Adipose tissue (tissue), 3 donors: Measurements from ENCODE around the gene CMTM1. TPM values are rescaled to one million over a fixed set of nuclear protein-coding genes. Genes with fewer than 3 reads are reported as not detected.

ENCODE experiments used
- H3K27ac ChIP-seq: one replicate; pipeline ENCODE4 v1.5.1; 2013; ENCODE audit warnings: low read depth, low read length
- WGBS, 3 donors: extraction: QIAGEN DNeasy Blood & Tissue Kit; methylation state at CpG; one replicate each; pipeline ENCODE4 v1.1.7; 2013; 5-methylcytosine and 5-hydroxymethylcytosine counted together
- polyA plus RNA-seq, 3 donors: library from polyadenylated mRNA; stranded (reverse); fragments of 200-250 nt; gene quantifications; one replicate each; pipeline ENCODE4 v1.2.3, GENCODE V29; 2013
- donor health status: healthy with polysubstance abuse.
- donor health status: Bipolar disorder and iron deficiency.
- donor health status: healthy.

CMTM1 gene
- under 1 TPM; 0.21 to 0.67 (median 0.45) TPM for polyA plus RNA-seq

GRCh38 chr16:66566051-66566901 is at the start of gene CMTM1:
Gene CMTM1 (plus strand): TSS chr16:66566439. CDS start chr16:66566514, 75 bp downstream.
- 94 to 95% (median 95%) methylated on average over 50 to 54 of the region's 54 CpGs for WGBS, 3 donors
- H3K27ac ChIP-seq = no peak within 1 kb of the TSS

- 4 to 12% (median 4%) methylated on average over 8 of the region's 8 CpGs for WGBS, 3 donors
- H3K27ac ChIP-seq = peak overlapping the region; percentile 95
These were observed 49.8 kb upstream of the CMTM1 start for GRCh38 chr16:66516509-66516807.

GRCh38 chr16:66516808-66517585 is 49.2 kb upstream of the CMTM1 start:
- peak overlapping the region; percentile 95 for H3K27ac ChIP-seq
- 3 to 32% (median 4%) methylated on average over 15 of the region's 15 CpGs for WGBS, 3 donors

- 63 to 79% (median 66%) methylated on average over 8 of the region's 8 CpGs for WGBS, 3 donors
- peak overlapping the region; percentile 94 for H3K27ac ChIP-seq
These were observed 48.5 kb upstream of the CMTM1 start for GRCh38 chr16:66517586-66518263.

GRCh38 chr16:66519482-66520373 is 46.5 kb upstream of the CMTM1 start:
- WGBS, 3 donors = 82 to 88% (median 83%) methylated on average over 11 of the region's 11 CpGs
- peak overlapping the region; percentile 68 for H3K27ac ChIP-seq

- H3K27ac ChIP-seq = peak overlapping the region; percentile 68
- WGBS, 3 donors = 59 to 82% (median 64%) methylated on average over 14 of the region's 14 CpGs
These were observed 45.7 kb upstream of the CMTM1 start for GRCh38 chr16:66520406-66521170.

GRCh38 chr16:66521252-66521713 is 45.0 kb upstream of the CMTM1 start:
- WGBS, 3 donors = 77 to 92% (median 79%) methylated on average over 5 of the region's 5 CpGs
- H3K27ac ChIP-seq = peak overlapping the region; percentile 68

GRCh38 chr16:66521951-66522771 is 44.1 kb upstream of the CMTM1 start:
- 56 to 78% (median 60%) methylated on average over 17 of the region's 17 CpGs for WGBS, 3 donors
- no peak overlapping the region for H3K27ac ChIP-seq

- H3K27ac ChIP-seq = peak overlapping the region; percentile 65
- 52 to 89% (median 53%) methylated on average over 11 of the region's 11 CpGs for WGBS, 3 donors
These were observed 43.2 kb upstream of the CMTM1 start for GRCh38 chr16:66522816-66523590.

GRCh38 chr16:66523861-66524354 is 42.3 kb upstream of the CMTM1 start:
- H3K27ac ChIP-seq = peak overlapping the region; percentile 69
- WGBS, 3 donors = 42 to 82% (median 48%) methylated on average over 9 of the region's 9 CpGs

GRCh38 chr16:66524601-66525164 is 41.6 kb upstream of the CMTM1 start:
- 46 to 73% (median 49%) methylated on average over 6 of the region's 6 CpGs for WGBS, 3 donors

GRCh38 chr16:66525396-66526180 is 40.7 kb upstream of the CMTM1 start:
- 64 to 94% (median 69%) methylated on average over 9 of the region's 9 CpGs for WGBS, 3 donors
- H3K27ac ChIP-seq = peak overlapping the region; percentile 73

More at GRCh38 chr16:66524601-66525164, 41.6 kb upstream of the CMTM1 start:
- H3K27ac ChIP-seq = peak overlapping the region; percentile 73

GRCh38 chr16:66528294-66528693 is 37.9 kb upstream of the CMTM1 start:
- H3K27ac ChIP-seq = no peak overlapping the region
- 91 to 99% (median 98%) methylated on average over 5 of the region's 5 CpGs for WGBS, 3 donors

- H3K27ac ChIP-seq = no peak overlapping the region
- WGBS, 3 donors = 87 to 91% (median 88%) methylated on average over 6 of the region's 6 CpGs
These were observed 36.8 kb upstream of the CMTM1 start for GRCh38 chr16:66529475-66529874.
